Activated CD8-positive, alpha-beta memory T cell treated with anti-CD3 and anti-CD28 coated beads for 36 hours (primary cell): ENCODE data around the gene SCYGR8. TPM values are rescaled to one million over a fixed set of nuclear protein-coding genes. Genes with fewer than 3 reads are reported as not detected.
"Not testable (repeated sequence)": the region's sequence is repeated elsewhere in the genome, so short reads cannot be mapped to it uniquely, and the experiment has no call there.

Experiments used
- CTCF ChIA-PET: fragments of 350-600 bp; sonication (Branson Sonifier 250); formaldehyde crosslinking; loops from one replicate; lab custom pipeline; 2021; ENCODE audit warnings: antibody characterized with exemption; lab: Charles Lee
- POLR2A ChIA-PET: fragments of 350-600 bp; sonication (Branson Sonifier 250); formaldehyde crosslinking; loops from one replicate; lab custom pipeline; 2021; ENCODE audit warnings: antibody characterized with exemption; lab: Charles Lee
- total RNA-seq, 2 experiments: library from RNA; stranded (reverse); gene quantifications; one replicate each; pipeline ENCODE4 v1.2.3, GENCODE V29; 2021

SCYGR8 gene, protein sequence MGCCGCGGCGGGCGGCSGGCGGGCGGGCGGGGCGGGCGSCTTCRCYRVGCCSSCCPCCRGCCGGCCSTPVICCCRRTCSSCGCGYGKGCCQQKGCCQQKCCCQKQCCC
- total RNA-seq = not detected

DNA sequence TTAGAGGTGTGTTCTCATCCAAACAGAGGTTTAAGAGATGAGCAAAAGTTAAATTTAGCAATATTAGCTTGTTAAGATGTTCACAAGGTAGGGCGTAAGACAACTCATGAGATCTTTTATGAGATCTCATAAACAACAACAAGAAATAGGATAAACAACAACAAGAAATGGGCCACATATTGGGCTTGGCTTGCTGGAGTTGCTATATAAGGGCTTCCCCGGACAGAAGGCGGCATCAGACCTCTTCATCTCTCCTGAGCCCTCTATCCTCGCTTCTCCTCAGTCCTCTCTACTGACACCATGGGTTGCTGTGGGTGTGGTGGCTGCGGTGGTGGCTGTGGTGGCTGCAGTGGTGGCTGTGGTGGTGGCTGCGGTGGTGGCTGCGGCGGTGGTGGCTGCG, at the start of gene SCYGR8:
Gene SCYGR8, plus strand, starts transcription at position 301 of the 400 bp plus-strand sequence. Its CDS starts 0 bp downstream, at position 301.
- ChIA-PET POLR2A (no interaction called here), CTCF (no interaction called here)

DNA sequence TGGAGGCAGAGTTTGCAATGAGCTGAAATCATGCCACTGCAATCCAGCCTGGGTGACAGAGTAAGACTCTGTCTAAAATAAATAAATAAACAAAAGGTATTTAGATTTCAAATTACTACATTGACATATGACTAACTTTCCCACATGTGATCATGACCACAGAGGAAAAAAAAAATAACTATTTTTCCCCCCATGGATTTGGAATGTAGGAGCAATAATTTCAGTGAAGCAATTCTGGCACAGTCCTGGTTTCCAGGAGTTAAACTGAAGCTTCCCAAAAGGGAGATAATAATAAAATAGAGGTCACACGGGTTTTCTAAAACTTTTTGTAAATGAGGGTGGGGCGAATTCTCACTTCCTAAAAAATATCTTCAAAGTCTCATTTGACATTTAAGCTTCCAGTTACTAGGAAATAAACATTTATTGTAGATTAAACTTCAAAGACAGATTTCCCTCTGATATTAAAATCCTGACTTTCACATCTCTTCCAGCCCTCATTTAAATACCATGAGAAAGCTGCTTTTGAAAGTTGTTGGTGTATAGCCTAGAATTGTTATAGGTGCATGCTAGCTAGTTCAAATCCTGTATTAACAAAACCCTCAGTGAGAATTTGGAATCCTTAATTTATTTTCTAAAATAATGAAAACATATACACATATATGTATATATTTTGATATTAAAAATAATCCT, 48.6 kb upstream of the SCYGR8 start:
- CTCF ChIA-PET = no interaction called here
- POLR2A ChIA-PET = no interaction called here

DNA sequence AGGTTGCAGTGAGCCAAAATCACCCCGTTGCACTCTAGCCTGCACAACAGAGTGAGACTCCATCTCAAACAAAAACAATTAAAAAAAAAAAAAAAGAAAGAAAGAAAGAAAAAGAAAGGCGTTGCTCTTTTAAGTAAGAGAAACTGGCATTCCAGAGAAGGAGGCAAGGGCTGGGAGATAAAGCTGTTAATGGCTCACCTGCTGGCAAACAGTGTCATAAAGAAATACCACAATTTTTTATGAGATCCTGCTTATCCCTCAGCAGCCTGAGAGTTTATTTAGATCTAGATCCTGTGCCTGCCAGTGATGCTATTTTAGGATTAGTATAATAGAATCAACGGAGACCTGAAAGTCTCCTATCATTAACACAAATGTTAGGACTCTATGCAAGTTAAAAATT, 44.1 kb upstream of the SCYGR8 start:
- ChIA-PET POLR2A (no interaction called here), CTCF (no interaction called here)

DNA sequence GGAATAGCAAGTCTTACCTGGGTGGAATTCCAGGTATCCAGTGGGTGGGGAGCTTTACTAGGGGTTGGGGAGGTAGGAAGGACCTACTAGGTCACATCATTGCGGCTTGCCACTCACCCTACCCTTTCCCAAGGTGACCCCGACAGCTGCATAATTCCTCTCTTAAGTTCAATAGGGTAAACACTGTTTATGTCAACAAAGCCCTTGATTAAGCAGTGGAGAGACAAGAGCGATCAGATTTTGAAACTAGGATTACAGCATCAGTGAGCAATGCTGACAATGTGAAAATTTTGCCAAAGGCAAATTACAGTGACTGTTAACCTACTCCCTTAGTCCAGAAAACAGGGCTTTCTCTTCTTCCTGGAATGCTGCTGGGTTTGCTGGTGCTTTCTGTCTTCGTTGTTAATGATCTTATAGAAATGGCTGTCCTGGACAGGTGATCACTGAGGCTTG, 42.4 kb upstream of the SCYGR8 start:
- ChIA-PET CTCF (no interaction called here), POLR2A (no interaction called here)

DNA sequence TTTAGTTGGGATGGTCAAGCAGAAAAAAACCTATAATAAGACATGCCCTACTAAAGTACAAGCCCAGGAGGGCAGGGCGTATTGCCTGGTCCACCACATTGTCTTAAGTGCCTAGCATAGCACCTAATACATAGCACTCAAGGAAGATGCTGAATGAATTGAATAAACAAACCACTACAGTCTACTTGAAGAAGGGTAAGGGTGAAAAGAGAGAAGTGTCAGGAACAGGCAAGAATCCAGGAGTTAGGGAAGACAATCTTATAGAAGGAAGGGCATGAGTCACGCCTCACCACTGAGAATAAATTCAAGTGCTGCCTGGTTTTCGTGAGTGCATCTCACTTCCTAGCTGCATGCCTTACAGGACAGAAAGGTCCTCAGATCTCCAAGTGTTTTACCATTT, 41.7 kb upstream of the SCYGR8 start:
- POLR2A ChIA-PET = no interaction called here
- CTCF ChIA-PET = no interaction called here

DNA sequence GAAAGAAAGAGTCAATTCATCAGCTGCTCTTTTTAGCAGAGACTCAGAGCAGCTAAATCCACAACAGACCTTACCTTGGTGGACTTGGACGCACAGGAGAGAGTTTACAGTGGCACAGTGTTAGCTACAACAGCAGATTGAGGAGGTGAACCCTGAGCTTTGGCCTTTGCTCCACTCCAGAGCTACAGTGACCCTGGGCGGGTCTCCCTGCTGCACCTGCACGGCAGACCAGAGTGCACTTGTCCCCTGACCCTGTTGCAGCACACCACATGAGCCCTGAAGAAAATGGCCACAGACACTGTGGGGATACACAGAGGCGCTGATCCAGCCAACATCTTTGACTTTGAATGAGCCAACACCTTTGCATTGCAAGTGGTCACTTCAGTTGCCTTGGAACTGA, 38.8 kb upstream of the SCYGR8 start:
- POLR2A ChIA-PET = no interaction called here

DNA sequence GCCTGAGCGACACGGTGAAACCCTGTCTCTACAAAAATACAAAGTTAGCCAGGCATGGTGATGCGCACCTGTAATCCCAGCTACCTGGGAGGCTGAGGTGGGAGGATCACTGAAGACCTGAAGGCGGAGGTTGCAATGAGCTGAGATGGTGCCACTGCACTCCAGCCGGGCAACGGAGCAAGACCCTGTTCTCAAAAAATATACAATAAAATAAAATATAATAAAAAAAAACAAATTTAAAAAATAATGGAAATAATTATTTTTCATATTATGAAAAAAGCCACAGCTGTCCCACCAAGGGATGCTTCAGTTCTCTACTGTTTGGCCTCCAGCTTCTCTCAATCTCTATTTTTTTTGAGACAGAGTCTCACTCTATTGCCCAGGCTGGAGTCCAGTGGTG, 38.3 kb upstream of the SCYGR8 start:
- CTCF ChIA-PET = no interaction called here
- POLR2A ChIA-PET = no interaction called here

More for the DNA sequence above, 38.8 kb upstream of the SCYGR8 start:
- CTCF ChIA-PET = no interaction called here

DNA sequence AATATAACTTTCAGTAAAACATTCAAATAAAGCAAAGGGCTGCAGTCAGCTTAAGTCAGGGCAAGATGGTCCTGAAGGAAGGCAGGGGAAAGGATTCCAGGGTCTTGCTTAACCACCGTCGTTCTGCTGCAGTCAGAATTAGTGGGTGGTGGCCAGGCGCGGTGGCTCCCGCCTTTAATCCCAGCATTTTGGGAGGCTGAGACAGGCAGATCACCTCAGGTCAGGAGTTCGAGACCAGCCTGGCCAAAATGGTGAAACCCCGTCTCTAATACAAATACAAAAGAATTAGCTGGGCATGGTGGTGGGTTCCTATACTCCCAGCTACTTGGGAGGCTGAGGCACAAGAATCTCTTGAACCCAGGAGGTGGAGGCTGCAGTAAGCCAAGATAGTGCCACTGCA, 34.7 kb upstream of the SCYGR8 start:
- CTCF ChIA-PET = no interaction called here
- POLR2A ChIA-PET = no interaction called here

DNA sequence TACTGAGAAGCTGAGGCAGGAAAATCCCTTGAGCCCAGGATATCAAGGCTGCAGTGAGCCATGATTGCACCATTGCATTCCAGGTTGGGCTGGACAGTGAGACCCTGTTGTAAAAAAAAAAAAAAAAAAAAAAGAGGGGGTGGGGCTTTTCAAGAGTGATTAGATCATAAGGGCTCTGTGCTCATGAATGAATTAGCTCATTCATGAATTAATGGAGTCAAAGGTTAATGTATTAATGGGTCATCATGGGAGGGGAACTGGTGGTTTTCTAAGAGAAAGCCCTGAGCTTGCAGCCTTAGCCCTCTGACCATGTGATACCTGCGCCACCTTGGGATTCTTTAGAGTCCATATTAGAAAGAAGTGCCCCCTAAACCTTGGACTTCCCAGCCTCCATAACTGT, 32.4 kb upstream of the SCYGR8 start:
- ChIA-PET CTCF (no interaction called here), POLR2A (no interaction called here)

DNA sequence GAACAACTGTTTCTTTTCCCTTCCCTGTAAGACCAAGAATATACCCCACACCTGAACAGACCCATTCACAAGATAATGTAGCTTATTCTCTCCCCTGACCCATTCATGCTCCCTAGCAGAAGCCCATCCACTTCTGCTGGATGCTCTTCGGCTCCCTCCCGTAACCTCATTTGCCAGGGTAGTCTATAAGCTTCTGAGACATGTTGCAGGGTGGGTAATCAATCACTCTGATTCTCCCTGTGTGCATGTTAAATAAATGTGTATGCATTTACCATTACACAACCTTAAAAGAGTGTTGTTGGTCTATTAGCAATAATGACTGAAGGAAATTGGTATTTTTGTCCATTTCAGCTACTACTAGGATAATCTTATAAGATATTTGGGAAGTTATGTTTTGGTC, 29.2 kb upstream of the SCYGR8 start:
- CTCF ChIA-PET = no interaction called here

DNA sequence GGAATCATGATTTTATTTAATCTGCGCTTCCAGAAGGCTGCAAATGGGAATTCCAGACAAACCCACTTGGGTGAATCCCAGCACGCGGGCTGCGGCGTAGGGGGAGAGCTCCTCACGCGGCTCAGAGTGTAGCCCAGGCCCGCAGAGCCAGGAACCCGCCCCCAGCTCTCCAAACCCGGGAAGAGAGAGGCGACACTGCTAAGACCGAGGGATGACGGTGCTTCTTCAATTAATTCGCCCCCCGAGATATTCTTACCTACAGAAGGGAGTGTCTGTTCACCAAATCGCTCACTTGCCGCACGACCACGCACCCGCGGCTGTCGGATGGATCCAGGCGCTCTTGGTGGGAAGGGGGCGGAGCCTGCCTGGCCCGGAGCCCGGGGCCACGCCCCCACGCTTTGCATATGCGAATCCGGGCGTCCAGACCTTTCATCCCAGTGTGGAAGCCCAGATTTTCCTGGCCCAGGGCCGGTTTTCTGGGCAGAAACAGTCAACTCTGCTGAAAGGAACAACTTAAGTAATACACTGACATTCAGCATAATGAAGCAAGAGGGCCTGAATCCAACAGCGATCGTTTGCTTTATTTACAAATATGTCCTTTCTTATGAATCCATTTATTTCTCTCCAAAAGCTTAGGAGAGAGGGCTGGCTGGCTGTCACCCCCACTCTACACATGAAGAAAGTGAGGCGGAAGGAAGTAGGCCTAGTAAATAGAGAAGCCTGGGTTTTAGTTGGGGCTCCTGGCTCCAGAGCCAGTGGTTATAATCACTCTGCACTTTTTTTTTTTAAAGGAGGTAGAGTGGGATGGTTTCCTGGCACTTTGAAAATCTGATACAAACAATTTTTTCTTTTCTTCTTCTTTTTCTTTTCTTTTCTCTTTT, 27.8 kb upstream of the SCYGR8 start, which contains the start of gene SLC19A3:
Gene SLC19A3, minus strand, starts transcription at position 342 of the 881 bp plus-strand sequence. CDS start 15,710 bp downstream, outside the sequence.
- ChIA-PET CTCF (no interaction called here), POLR2A (no interaction called here)

More for the DNA sequence above, 29.2 kb upstream of the SCYGR8 start:
- POLR2A ChIA-PET = no interaction called here

DNA sequence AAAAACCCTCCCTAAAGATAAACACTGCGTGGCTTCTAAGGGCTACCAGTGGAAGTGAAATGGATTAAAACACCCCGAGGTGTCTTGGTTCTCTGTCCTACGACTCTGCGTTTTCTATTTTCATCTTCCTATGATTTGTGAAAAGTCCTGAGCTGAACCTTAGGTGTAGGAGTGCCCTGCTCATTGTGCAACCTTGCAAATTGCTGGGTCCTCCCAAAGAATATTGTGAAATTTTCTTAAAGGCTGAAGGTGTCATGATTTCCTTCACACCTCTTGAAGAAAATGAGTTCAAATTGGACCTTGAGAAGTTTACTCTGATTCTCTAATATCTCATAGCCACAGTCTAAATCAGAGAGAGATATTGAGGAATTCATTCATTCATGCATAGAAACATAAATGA, 26.1 kb upstream of the SCYGR8 start:
- ChIA-PET POLR2A (no interaction called here), CTCF (no interaction called here)

DNA sequence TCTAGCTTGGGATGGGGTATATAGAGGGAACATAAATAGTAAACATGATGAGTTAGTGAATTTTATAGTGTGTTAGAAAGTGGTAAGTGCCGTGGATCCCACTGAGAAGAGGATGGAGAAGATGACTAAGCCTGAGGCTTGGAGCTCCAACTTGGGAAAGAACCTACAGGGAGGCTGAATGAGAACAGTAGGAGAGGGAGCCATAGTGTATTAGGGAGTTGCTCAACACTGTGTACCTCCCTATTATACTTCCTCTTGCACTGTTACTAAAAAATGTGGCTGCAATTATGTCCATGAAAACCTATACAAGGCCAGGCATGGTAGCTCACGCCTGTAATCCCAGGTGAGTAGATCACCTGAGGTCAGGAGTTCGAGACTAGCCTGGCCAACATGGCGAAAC, 25.0 kb upstream of the SCYGR8 start:
- CTCF ChIA-PET = no interaction called here
- POLR2A ChIA-PET = no interaction called here

DNA sequence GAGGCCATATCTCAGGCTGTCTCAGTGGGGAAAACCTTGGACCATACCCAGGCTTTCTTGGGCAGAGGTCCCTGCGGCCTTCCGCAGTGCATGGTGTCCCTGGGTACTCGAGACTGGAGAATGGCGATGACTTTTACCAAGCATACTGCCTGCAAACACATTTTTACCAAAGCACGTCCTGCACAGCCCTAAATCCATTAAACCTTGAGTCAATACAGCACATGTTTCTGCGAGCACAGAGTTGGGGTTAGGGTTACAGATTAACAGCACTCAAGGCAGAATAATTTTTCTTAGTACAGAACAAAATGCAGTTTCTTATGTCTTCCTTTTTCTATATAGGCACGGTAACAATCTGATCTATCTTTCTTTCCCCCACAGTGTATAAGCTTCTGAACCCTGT, 22.9 kb upstream of the SCYGR8 start:
- POLR2A ChIA-PET, CTCF ChIA-PET: not testable (repeated sequence)

DNA sequence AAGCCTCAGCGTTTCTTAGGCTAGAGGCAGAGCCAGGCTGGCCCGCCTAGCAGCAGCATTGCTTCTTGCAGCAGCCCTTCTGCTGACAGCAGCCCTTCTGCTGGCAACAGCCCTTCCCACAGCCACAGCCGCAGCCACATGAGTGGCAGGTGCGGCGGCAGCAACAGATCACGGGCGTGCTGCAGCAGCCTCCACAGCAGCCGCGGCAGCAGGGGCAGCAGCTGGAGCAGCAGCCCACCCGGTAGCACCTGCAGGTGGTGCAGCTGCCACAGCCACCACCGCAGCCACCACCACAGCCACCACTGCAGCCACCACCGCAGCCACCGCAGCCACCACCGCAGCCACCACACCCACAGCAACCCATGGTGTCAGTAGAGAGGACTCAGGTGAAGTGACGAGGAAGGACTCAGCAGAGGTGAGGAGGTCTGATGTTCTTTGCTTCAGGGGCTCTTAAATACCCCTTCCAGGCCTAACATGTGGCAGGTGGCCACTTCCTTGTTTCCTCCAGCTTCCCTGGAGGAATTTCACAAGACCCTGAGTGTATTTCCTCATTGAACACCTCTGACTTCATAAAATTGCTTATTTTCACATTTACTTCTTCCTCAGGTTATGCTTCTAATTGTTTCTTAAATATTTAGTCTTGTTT, 21.2 kb upstream of the SCYGR8 start, which contains the start of gene SCYGR6:
Gene SCYGR6, minus strand, starts transcription at position 364 of the 646 bp plus-strand sequence. Its CDS starts 0 bp downstream, at position 364.
- ChIA-PET CTCF (no interaction called here), POLR2A (no interaction called here)

DNA sequence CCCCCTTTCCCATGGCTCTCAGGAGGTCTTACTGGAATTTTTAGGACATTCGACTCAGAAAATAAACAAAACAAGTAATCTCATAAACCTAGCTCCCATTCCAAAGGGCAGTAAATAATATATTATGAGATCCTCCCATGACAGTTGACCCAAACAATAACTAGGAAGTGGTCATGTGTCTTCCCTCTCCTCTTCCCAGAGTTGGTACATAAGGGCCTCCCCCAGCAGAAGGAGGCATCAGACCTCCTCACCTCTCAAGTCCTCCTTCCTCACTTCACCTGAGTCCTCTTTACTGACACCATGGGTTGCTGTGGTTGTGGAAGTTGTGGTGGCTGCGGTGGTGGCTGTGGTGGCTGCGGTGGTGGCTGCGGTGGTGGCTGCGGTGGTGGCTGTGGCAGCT, 17.7 kb upstream of the SCYGR8 start, which contains the start of gene SCYGR7:
Gene SCYGR7, plus strand, starts transcription at position 301 of the 400 bp plus-strand sequence. Its CDS starts 0 bp downstream, at position 301.
- POLR2A ChIA-PET = no interaction called here
- CTCF ChIA-PET = no interaction called here

DNA sequence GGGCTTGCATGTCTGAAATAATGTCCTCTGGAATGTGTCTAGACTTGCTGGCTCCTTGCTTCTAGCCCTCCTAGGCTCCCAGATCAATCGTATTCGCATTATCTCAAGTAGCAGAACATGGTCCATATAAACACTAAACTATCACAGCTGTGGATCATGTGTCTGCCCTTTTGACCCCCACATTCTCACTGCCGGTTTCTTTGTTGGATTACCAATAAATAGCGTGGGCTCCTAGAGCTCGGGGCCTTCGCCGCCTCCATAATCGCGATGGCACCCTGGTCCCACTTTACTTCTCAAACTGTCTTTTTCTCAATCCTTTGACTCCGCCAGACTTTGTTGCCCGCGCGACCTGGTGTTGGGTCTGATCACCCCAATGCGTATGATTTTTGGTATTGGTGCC, 6.3 kb upstream of the SCYGR8 start:
- CTCF ChIA-PET = interaction anchor here (2.1 kb wide), 1 partner anchor 27 kb away, joined by 6 read pairs; no protein-coding TSS in a partner anchor

DNA sequence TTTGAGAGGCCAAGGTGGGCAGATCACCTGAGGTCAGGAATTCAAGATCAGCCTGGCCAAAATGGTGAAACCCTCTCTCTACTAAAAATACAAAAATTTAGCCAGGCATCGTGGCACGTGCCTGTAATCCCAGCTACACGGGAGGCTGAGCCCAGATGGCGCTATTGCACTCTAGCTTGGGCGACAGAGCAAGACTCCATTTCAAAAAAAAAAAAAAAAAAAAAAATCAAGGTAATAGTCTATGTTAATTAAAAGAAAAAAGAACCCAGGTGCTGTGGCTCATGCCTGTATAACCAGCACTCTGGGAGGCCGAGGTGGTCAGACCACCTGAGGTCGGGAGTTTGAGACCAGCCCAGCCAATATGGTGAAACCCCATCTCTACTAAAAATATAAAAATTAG, 5.0 kb upstream of the SCYGR8 start:
- POLR2A ChIA-PET = not testable (repeated sequence)
- CTCF ChIA-PET = interaction anchor here (2.1 kb wide), 1 partner anchor 25 kb away, joined by 6 read pairs; no protein-coding TSS in a partner anchor

More for the DNA sequence above, 6.3 kb upstream of the SCYGR8 start:
- POLR2A ChIA-PET = no interaction called here

DNA sequence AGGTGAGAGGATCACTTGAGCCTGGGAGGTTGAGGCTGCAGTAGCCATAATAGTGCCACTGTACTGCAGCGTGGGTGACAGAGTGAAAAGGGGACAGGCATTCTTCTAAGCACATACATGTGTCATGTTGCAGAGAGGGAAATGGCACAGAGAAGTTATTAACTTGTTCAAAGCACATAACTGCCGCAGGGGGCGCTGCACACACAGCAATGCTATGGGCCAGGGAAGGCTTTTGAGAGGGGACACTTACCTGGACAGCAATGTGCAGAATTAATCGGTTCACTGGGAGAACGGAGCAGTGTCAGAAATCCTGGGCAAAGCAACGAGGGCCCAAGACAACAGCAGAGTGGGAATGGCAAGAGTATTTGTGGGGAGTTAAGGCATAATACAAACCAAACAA, 2.4 kb downstream of the SCYGR8 start:
- POLR2A ChIA-PET = no interaction called here

More for the DNA sequence above, 2.4 kb downstream of the SCYGR8 start:
- CTCF ChIA-PET = no interaction called here
